K562 (cell line): Measurements from ENCODE around the gene PDLIM4. TPM values are rescaled to one million over a fixed set of nuclear protein-coding genes. Genes with fewer than 3 reads are reported as not detected.

Experiments used
- BDP1 ChIP-seq: IDR thresholded peaks from 3 replicates; pipeline ENCODE4 v1.6.1; 2011; ENCODE audit not compliant: insufficient read length, insufficient read depth
- MAZ ChIP-seq, 2 experiments: fragments of 450-650 bp in 1 of 2; sonication (generic) in 1 of 2; formaldehyde crosslinking; IDR thresholded peaks in 1 of 2; conservative IDR thresholded peaks in 1 of 2; 2 replicates each; pipeline versions ENCODE4 v1.4.0 to v1.5.0; 2020; ENCODE audit warnings: mild to moderate bottlenecking in 1 of 2, missing genetic modification reagents in 1 of 2
- MED1 ChIP-seq: sonication (generic); formaldehyde crosslinking; IDR thresholded peaks from 2 replicates; pipeline ENCODE4 v1.8.1; 2023; ENCODE audit warnings: missing genetic modification reagents, borderline replicate concordance
- RAD21 ChIP-seq, 2 experiments: fragments of 250-450 bp in 1 of 2; fragments of 450-650 bp in 1 of 2; sonication (Bioruptor Pico) in 1 of 2; formaldehyde crosslinking in 1 of 2; IDR thresholded peaks in 1 of 2; conservative IDR thresholded peaks in 1 of 2; 2 replicates each; pipeline versions ENCODE4 v1.4.0 to v1.8.0; 2020 to 2022; ENCODE audit warnings: mild to moderate bottlenecking in 2 of 2, moderate library complexity in 1 of 2
- RBM25 ChIP-seq: fragments of 200-400 bp; formaldehyde crosslinking; IDR thresholded peaks from 2 replicates; pipeline ENCODE4 v1.6.1; 2018; ENCODE audit warnings: low read length, low read depth, moderate library complexity; ENCODE audit not compliant: severe bottlenecking
- STAT5B ChIP-seq: fragments of 250-450 bp; sonication (Bioruptor Pico); IDR thresholded peaks from 2 replicates; pipeline ENCODE4 v1.8.0; 2021; ENCODE audit warnings: mild to moderate bottlenecking, inconsistent platforms
- THAP12 ChIP-seq: fragments of 250-450 bp; sonication (Bioruptor Pico); IDR thresholded peaks from 2 replicates; pipeline ENCODE4 v1.9.0; 2021; ENCODE audit warnings: mild to moderate bottlenecking, inconsistent platforms
- ZBTB49 ChIP-seq: sonication (generic); formaldehyde crosslinking; IDR thresholded peaks from 2 replicates; pipeline ENCODE4 v1.8.0; 2022; ENCODE audit warnings: missing genetic modification reagents, mild to moderate bottlenecking, borderline replicate concordance
- ZNF175 ChIP-seq: fragments of 200-800 bp; sonication (Bioruptor generic); IDR thresholded peaks from 2 replicates; pipeline ENCODE4 v1.6.1; 2016; ENCODE audit warnings: low read depth, mild to moderate bottlenecking, missing genetic modification characterization, missing compliant biosample characterization
- polyA plus RNA-seq, 8 experiments: library from polyadenylated mRNA; depleted of rRNA in 4 of 8; stranded (reverse) in 5 of 8; unstranded in 3 of 8; fragments of >200 nt; fragmentation: Nextera tagmentation in 2 of 8; fragmentation: Illumina TruSeq in 1 of 8; extraction: Ambion mirVana in 2 of 8; extraction: Trizol in 1 of 8; gene quantifications; 2 replicates each; pipeline versions ENCODE4 v1.2.1 to v1.2.3, GENCODE V29; 2011 to 2014; ENCODE audit warnings: inconsistent platforms in 1 of 8, missing spikeins in 1 of 8
- total RNA-seq, 7 experiments: library from RNA; depleted of rRNA in 6 of 7; stranded (reverse); fragments of >200 nt in 6 of 7; fragmentation: Illumina TruSeq in 2 of 7; extraction: Trizol in 2 of 7; gene quantifications; 2 replicates each; pipeline versions ENCODE4 v1.2.1 to v1.2.3, GENCODE V29; 2011 to 2021; ENCODE audit warnings: low replicate concordance in 1 of 7
- TF ChIP-seq, protein P1 (sequence below): fragments of 450-650 bp; IDR thresholded peaks from 2 replicates; pipeline ENCODE4 v1.6.1; 2017; ENCODE audit warnings: antibody characterized with exemption
- TF ChIP-seq, protein P2 (sequence below): sonication (generic); formaldehyde crosslinking; IDR thresholded peaks from 2 replicates; pipeline ENCODE4 v1.8.1; 2023; ENCODE audit warnings: mild to moderate bottlenecking, missing genetic modification reagents

PDLIM4 gene
- total and polyA plus RNA-seq, 9 of the 15 experiments (the other 6 are each of a cell fraction or from before 2014, with no cell fraction given) = 0.28 to 32.8 (median 13.1) TPM

DNA sequence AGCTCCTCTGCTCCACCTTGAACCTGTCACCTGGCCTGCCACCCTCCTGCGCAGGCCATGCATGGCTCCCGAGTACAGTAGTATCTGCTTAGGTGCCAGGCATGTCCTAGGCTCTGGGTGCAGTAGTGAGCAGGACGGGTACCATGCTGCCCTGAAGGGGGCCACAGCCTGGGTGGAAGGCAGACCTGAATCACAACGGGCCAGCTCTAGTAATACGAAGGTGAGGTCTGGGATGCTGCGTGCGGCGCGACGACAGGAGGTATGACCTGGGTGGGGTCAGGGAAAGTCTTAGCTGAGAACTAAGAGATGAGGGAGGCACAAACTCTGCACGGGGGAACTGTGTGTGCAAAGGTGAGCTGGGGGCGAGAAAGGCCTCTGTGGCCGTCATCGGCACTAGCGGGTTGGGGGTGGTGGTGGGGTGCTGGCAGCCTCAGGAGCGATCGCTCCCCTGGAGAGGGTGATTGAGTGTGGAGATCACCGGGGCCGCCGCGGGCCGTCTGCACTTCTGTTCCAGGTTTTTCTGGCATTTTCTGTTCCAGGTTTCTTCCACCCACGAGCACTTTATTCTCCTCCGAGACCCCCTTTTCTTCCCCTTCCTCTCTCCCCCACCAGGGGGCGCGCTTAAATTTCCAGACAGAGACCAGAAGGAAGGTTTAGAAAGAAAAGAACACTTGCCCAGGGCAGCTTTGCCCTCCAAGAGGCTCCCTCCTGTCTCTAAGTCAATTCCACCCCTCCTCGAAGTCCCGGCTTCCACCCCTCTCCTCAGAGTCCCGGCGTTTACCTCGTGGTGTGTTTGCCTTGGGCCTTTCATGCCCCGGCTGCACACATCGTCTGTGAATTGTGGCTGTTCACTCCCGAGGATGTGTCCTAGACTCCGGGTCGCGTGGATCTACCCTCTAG is 15.1 kb downstream of the PDLIM4 start (continued):
- TF ChIP-seq, protein P1, sequence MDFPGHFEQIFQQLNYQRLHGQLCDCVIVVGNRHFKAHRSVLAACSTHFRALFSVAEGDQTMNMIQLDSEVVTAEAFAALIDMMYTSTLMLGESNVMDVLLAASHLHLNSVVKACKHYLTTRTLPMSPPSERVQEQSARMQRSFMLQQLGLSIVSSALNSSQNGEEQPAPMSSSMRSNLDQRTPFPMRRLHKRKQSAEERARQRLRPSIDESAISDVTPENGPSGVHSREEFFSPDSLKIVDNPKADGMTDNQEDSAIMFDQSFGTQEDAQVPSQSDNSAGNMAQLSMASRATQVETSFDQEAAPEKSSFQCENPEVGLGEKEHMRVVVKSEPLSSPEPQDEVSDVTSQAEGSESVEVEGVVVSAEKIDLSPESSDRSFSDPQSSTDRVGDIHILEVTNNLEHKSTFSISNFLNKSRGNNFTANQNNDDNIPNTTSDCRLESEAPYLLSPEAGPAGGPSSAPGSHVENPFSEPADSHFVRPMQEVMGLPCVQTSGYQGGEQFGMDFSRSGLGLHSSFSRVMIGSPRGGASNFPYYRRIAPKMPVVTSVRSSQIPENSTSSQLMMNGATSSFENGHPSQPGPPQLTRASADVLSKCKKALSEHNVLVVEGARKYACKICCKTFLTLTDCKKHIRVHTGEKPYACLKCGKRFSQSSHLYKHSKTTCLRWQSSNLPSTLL = no peak
- TF ChIP-seq BDP1 = no peak
- no peak for TF ChIP-seq ZNF175 (CRISPR knock-in tag)
- TF ChIP-seq RBM25 = no peak
- TF ChIP-seq THAP12 (CRISPR knock-in tag) = no peak
- TF ChIP-seq STAT5B = no peak
- TF ChIP-seq, protein P2, sequence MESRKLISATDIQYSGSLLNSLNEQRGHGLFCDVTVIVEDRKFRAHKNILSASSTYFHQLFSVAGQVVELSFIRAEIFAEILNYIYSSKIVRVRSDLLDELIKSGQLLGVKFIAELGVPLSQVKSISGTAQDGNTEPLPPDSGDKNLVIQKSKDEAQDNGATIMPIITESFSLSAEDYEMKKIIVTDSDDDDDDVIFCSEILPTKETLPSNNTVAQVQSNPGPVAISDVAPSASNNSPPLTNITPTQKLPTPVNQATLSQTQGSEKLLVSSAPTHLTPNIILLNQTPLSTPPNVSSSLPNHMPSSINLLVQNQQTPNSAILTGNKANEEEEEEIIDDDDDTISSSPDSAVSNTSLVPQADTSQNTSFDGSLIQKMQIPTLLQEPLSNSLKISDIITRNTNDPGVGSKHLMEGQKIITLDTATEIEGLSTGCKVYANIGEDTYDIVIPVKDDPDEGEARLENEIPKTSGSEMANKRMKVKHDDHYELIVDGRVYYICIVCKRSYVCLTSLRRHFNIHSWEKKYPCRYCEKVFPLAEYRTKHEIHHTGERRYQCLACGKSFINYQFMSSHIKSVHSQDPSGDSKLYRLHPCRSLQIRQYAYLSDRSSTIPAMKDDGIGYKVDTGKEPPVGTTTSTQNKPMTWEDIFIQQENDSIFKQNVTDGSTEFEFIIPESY (CRISPR knock-in tag) = peak; percentile 73
- TF ChIP-seq ZBTB49 (CRISPR knock-in tag) = no peak
- peak; percentile 14 to 58; a peak in 2 of 4 replicates for TF ChIP-seq MAZ (CRISPR knock-in tag; conservative IDR thresholded peaks at IDR 0.05 in 1 of 2, IDR thresholded peaks at IDR 0.05 in 1 of 2)
- no peak for TF ChIP-seq MED1 (CRISPR knock-in tag)
- TF ChIP-seq RAD21 (CRISPR knock-in tag; conservative IDR thresholded peaks at IDR 0.05 in 1 of 2, IDR thresholded peaks at IDR 0.05 in 1 of 2) = peak; percentile 62 to 89
